GM10266 (cell line): ENCODE data around the gene KRT15.

Experiments used
- DNase-seq: peaks from one replicate; pipeline ENCODE4 v3.0.0; 2012; ENCODE audit errors: extremely low spot score
- CTCF ChIP-seq: IDR thresholded peaks from 2 replicates; pipeline ENCODE4 v1.5.1; 2012; ENCODE audit warnings: mild to moderate bottlenecking, low read depth; ENCODE audit not compliant: control insufficient read depth, insufficient read depth; ENCODE audit errors: missing control alignments

Gene KRT15

GRCh38 chr17:41510251-41511065 is 8.2 kb downstream of the KRT15 start:
- TF ChIP-seq CTCF: no peak
- DNase-seq: no peak

- no peak for DNase-seq
- no peak for TF ChIP-seq CTCF
Measured at GRCh38 chr17:41507315-41507880, 11.3 kb downstream of the KRT15 start.

GRCh38 chr17:41505809-41506767 is 12.6 kb downstream of the KRT15 start:
- no peak for DNase-seq
- TF ChIP-seq CTCF: no peak

- no peak for TF ChIP-seq CTCF
- no peak for DNase-seq
Measured at GRCh38 chr17:41505007-41505808, 13.5 kb downstream of the KRT15 start, which contains the start of gene KRT13. Gene KRT13, minus strand, starts transcription at chr17:41505612. Its CDS starts 62 bp downstream, at chr17:41505550.

GRCh38 chr17:41504246-41504977 is 14.3 kb downstream of the KRT15 start:
- DNase-seq: no peak

More at GRCh38 chr17:41504246-41504977, 14.3 kb downstream of the KRT15 start:
- no peak for TF ChIP-seq CTCF
